Measurements from ENCODE around the gene HOXC10. TPM values are rescaled to one million over a fixed set of nuclear protein-coding genes. Genes with fewer than 3 reads are reported as not detected.

Gene HOXC10
- total RNA-seq, 4 donors from 2014 or later, result not detected

GRCh38 chr12:53976172-53976822, 8.6 kb upstream of the HOXC10 start:
- DNase-seq, result no peak
- TF ChIP-seq CTCF (IDR thresholded peaks at IDR 0.05) (no peak), EP300 (IDR thresholded peaks at IDR 0.05; ENCODE audit: low read depth) (no peak), POLR2A (IDR thresholded peaks at IDR 0.05) (no peak), POLR2AphosphoS5 (IDR thresholded peaks at IDR 0.05) (no peak)
- H3K4me3 ChIP-seq, result no peak overlapping the region
- H3K27me3 ChIP-seq, result peaks cover 100% of the 10 kb centered on the region
- no peak overlapping the region for H3K27ac ChIP-seq
- H3K36me3 ChIP-seq, result no peaks in the 10 kb centered on the region
- 44 to 57% methylated on average over 16 to 21 of the region's 21 CpGs for WGBS, 2 donors (ENCODE audit: low coverage in 1 of 2)
- in situ Hi-C loops (cut with MboI; ENCODE audit: low pct_ligation_motif_present in 1 of 4, low pct_unique_long_range_greater_than_20kb in 1 of 4, low sequenced_read_pairs in 3 of 4) (loop anchor here in 1 of 4 donors (25.0 kb wide), 1 partner anchor 189 kb away; no protein-coding TSS in a partner anchor), intact Hi-C loops (cut with DNase I; ENCODE audit: low total_unique reads) (no loop called here)
- H3K4me1 ChIP-seq, result peaks cover 3 to 37% (median 21%) of the 10 kb centered on the region in 4 donors
- peaks cover 0 to 5% of the 10 kb centered on the region in 2 donors for H3K9me3 ChIP-seq

- in situ Hi-C loops (cut with MboI; ENCODE audit: low pct_ligation_motif_present in 1 of 4, low pct_unique_long_range_greater_than_20kb in 1 of 4, low sequenced_read_pairs in 3 of 4) (loop anchor here in 1 of 4 donors (25.0 kb wide), 1 partner anchor 190 kb away; no protein-coding TSS in a partner anchor), intact Hi-C loops (cut with DNase I; ENCODE audit: low total_unique reads) (no loop called here)
- Histone ChIP-seq H3K27me3 (peaks cover 100% of the 10 kb centered on the region), H3K27ac (no peak overlapping the region), H3K9me3 (peaks cover 0 to 5% of the 10 kb centered on the region in 2 donors), H3K4me1 (peaks cover 3 to 37% (median 21%) of the 10 kb centered on the region in 4 donors), H3K36me3 (no peaks in the 10 kb centered on the region), H3K4me3 (no peak overlapping the region)
- TF ChIP-seq POLR2A (IDR thresholded peaks at IDR 0.05) (no peak), CTCF (IDR thresholded peaks at IDR 0.05) (no peak), EP300 (IDR thresholded peaks at IDR 0.05; ENCODE audit: low read depth) (no peak), POLR2AphosphoS5 (IDR thresholded peaks at IDR 0.05) (no peak)
- no peak for DNase-seq
- 32 to 53% methylated on average over 6 to 9 of the region's 9 CpGs for WGBS, 2 donors (ENCODE audit: low coverage in 1 of 2)
Measured at GRCh38 chr12:53976823-53977595, 7.9 kb upstream of the HOXC10 start.

GRCh38 chr12:53977596-53978445, 7.1 kb upstream of the HOXC10 start:
- Histone ChIP-seq H3K27me3 (peaks cover 100% of the 10 kb centered on the region), H3K36me3 (no peaks in the 10 kb centered on the region), H3K4me1 (peaks cover 3 to 37% (median 21%) of the 10 kb centered on the region in 4 donors), H3K27ac (no peak overlapping the region), H3K4me3 (no peak overlapping the region), H3K9me3 (peaks cover 0 to 5% of the 10 kb centered on the region in 2 donors)
- in situ Hi-C loops (cut with MboI; ENCODE audit: low pct_ligation_motif_present in 1 of 4, low pct_unique_long_range_greater_than_20kb in 1 of 4, low sequenced_read_pairs in 3 of 4) (loop anchor here in 1 of 4 donors (25.0 kb wide), 1 partner anchor 191 kb away; no protein-coding TSS in a partner anchor), intact Hi-C loops (cut with DNase I; ENCODE audit: low total_unique reads) (loop anchor here (1.0 kb wide), 1 partner anchor 42 kb away; no protein-coding TSS in a partner anchor)
- no peak for TF ChIP-seq POLR2A (IDR thresholded peaks at IDR 0.05)
- TF ChIP-seq POLR2AphosphoS5 (IDR thresholded peaks at IDR 0.05), result no peak
- no peak for TF ChIP-seq CTCF (IDR thresholded peaks at IDR 0.05)
- TF ChIP-seq EP300 (IDR thresholded peaks at IDR 0.05; ENCODE audit: low read depth), result no peak
- no peak for DNase-seq
- 7% methylated on average over 11 of the region's 11 CpGs; no CpG with 5 or more reads in 1 of the 2 donors for WGBS, 2 donors (ENCODE audit: low coverage in 1 of 2)

Data from transverse colon (tissue), 4 donors.